Endothelial cell of umbilical vein (primary cell): ENCODE measurements around the gene ETAA1. TPM values are rescaled to one million over a fixed set of nuclear protein-coding genes. Genes with fewer than 3 reads are reported as not detected.

Experiments
- BruUV-seq: library from RNA; stranded (reverse); fragments of 400-500 nt; replicated peaks from 2 replicates; lab custom pipeline; 2021; lab: Mats Ljungman, UMichigan
- CTCF ChIA-PET: fragments of 300-600, 350-600 bp; sonication (Branson Sonifier 250); formaldehyde crosslinking; loops from one replicate; lab custom pipeline; 2021; ENCODE audit warnings: antibody characterized with exemption, inconsistent platforms; lab: Charles Lee
- POLR2A ChIA-PET: fragments of 300-600, 350-600 bp; sonication (Branson Sonifier 250); formaldehyde crosslinking; loops from one replicate; lab custom pipeline; 2021; ENCODE audit warnings: antibody characterized with exemption, inconsistent platforms; lab: Charles Lee
- DNase-seq: peaks from one replicate; pipeline ENCODE4 v3.0.0-alpha.2; 2011; ENCODE audit warnings: low read depth, low spot score
- FAIRE-seq: peaks from 2 replicates; lab custom pipeline; 2011; peaks lifted over from hg19 to GRCh38; lab: Jason Lieb, UNC
- H2AFZ ChIP-seq: 2 replicates; pipeline ENCODE4 v1.6.0; 2012; ENCODE audit warnings: low read depth, low read length, control low read depth, inconsistent platforms
- H3K27ac ChIP-seq: 2 replicates; pipeline ENCODE4 v1.5.1; 2011; ENCODE audit warnings: low read depth, mild to moderate bottlenecking, control low read depth, low read length, moderate library complexity; ENCODE audit not compliant: insufficient read depth
- H3K27me3 ChIP-seq, 2 experiments: 2 replicates each; pipeline versions ENCODE4 v1.6.0 to v1.6.1; 2011; ENCODE audit warnings: low read length in 2 of 2, mixed read lengths in 1 of 2; ENCODE audit not compliant: control insufficient read depth in 2 of 2, insufficient read depth in 2 of 2
- H3K36me3 ChIP-seq, 2 experiments: 2 replicates in 1 of 2; 3 replicates in 1 of 2; pipeline ENCODE4 v1.5.1; 2011; ENCODE audit warnings: low read length in 2 of 2, mild to moderate bottlenecking in 1 of 2, moderate library complexity in 1 of 2; ENCODE audit not compliant: control insufficient read depth in 2 of 2, insufficient read depth in 2 of 2; ENCODE audit errors: extremely low read depth in 1 of 2
- H3K4me1 ChIP-seq: 3 replicates; pipeline ENCODE4 v1.5.1; 2011; ENCODE audit warnings: mild to moderate bottlenecking, low read length; ENCODE audit not compliant: control insufficient read depth, insufficient read depth; ENCODE audit errors: extremely low read depth
- H3K4me2 ChIP-seq: 2 replicates; pipeline ENCODE4 v1.6.1; 2011; ENCODE audit warnings: low read length, control low read depth, mixed read lengths; ENCODE audit not compliant: insufficient read depth
- H3K4me3 ChIP-seq, 3 experiments: fragments of 200-600 bp in 1 of 3; sonication (generic), shearing (Covaris generic) in 1 of 3; replicated peaks in 1 of 3; 2 replicates each; pipeline ENCODE4 v1.5.1; 2011 to 2016; ENCODE audit warnings: control low read depth in 3 of 3, low read length in 3 of 3, mild to moderate bottlenecking in 2 of 3, inconsistent platforms in 1 of 3, low read depth in 1 of 3, moderate library complexity in 1 of 3; ENCODE audit not compliant: insufficient read depth in 1 of 3
- H3K79me2 ChIP-seq: 2 replicates; pipeline ENCODE4 v1.6.0; 2012; ENCODE audit warnings: low read length, inconsistent platforms; ENCODE audit not compliant: control insufficient read depth, insufficient read depth
- H3K9ac ChIP-seq: replicated peaks from 2 replicates; pipeline ENCODE3; 2011; ENCODE audit warnings: low read length, control low read depth; ENCODE audit not compliant: insufficient read depth; ENCODE audit errors: extremely low read depth
- H3K9me1 ChIP-seq: replicated peaks from 3 replicates; pipeline ENCODE4 v1.6.0; 2011; ENCODE audit warnings: mild to moderate bottlenecking, low read length; ENCODE audit not compliant: control insufficient read depth, insufficient read depth; ENCODE audit errors: extremely low read depth
- H3K9me3 ChIP-seq: replicated peaks from 2 replicates; pipeline ENCODE4 v1.5.1; 2012; ENCODE audit warnings: low read length, inconsistent platforms; ENCODE audit not compliant: control insufficient read depth, insufficient read depth
- H4K20me1 ChIP-seq: replicated peaks from 2 replicates; pipeline ENCODE3; 2011; ENCODE audit warnings: mild to moderate bottlenecking, low read length; ENCODE audit not compliant: control insufficient read depth, insufficient read depth; ENCODE audit errors: extremely low read depth
- EZH2 ChIP-seq: IDR thresholded peaks from 2 replicates; pipeline ENCODE4 v1.6.1; 2012; ENCODE audit warnings: borderline replicate concordance, low read depth, mild to moderate bottlenecking, moderate library complexity, low read length, inconsistent platforms; ENCODE audit not compliant: severe bottlenecking
- FOS ChIP-seq: IDR thresholded peaks from 2 replicates; pipeline ENCODE4 v1.6.1; 2011; ENCODE audit warnings: mild to moderate bottlenecking, low read length, moderate library complexity, borderline replicate concordance; ENCODE audit not compliant: insufficient read depth
- GATA2 ChIP-seq: IDR thresholded peaks from 2 replicates; pipeline ENCODE4 v1.7.0; 2011; ENCODE audit warnings: low read depth, mild to moderate bottlenecking, moderate library complexity, mixed read lengths, low read length; ENCODE audit not compliant: insufficient read length, insufficient read depth
- JUN ChIP-seq: IDR thresholded peaks from 2 replicates; pipeline ENCODE4 v1.6.1; 2011; ENCODE audit warnings: borderline replicate concordance, low read depth; ENCODE audit not compliant: insufficient read length, insufficient read depth
- MYC ChIP-seq: IDR thresholded peaks from one replicate; pipeline ENCODE4 v1.6.1; 2011; ENCODE audit warnings: mild to moderate bottlenecking, low read depth, low read length
- POLR2A ChIP-seq: IDR thresholded peaks from 2 replicates; pipeline ENCODE4 v1.6.1; 2012; ENCODE audit warnings: low read depth, mild to moderate bottlenecking, control low read depth, low read length
- POLR2AphosphoS5 ChIP-seq: IDR thresholded peaks from 2 replicates; pipeline ENCODE4 v1.6.1; 2012; ENCODE audit warnings: low read depth, mild to moderate bottlenecking, control low read depth, low read length, moderate library complexity; ENCODE audit not compliant: insufficient read depth
- dilution Hi-C: fragments of 300-500 bp; cut with MboI; formaldehyde crosslinking; loops from one replicate; pipeline ENCODE4 v1.15.0; 2019; ENCODE audit warnings: low sequenced_read_pairs; ENCODE audit not compliant: extremely low pct_ligation_motif_present
- intact Hi-C: fragments of 100-400 bp; cut with micrococcal nuclease; formaldehyde crosslinking; loops from one replicate; pipeline ENCODE4 v1.10.0; 2022
- polyA plus RNA-seq, 4 experiments: library from polyadenylated mRNA; depleted of rRNA in 3 of 4; stranded (reverse) in 3 of 4; unstranded in 1 of 4; fragments of >200 nt; gene quantifications; 2 replicates each; pipeline versions ENCODE4 v1.2.1 to v1.2.3, GENCODE V29; 2011 to 2012; ENCODE audit warnings: missing spikeins in 1 of 4
- total RNA-seq: library from RNA; stranded (reverse); gene quantifications from 2 replicates; pipeline ENCODE4 v1.2.3, GENCODE V29; 2021
- TF ChIP-seq, protein P1 (sequence below): IDR thresholded peaks from 2 replicates; pipeline ENCODE4 v1.6.1; 2011; ENCODE audit not compliant: insufficient read depth, insufficient read length
- TF ChIP-seq, protein P2 (sequence below), 2 donors: IDR thresholded peaks; 1 replicate in 1 of 2; 2 replicates in 1 of 2; pipeline ENCODE4 v1.5.1; 2011; ENCODE audit warnings: low read length in 2 of 2, mild to moderate bottlenecking in 2 of 2, moderate library complexity in 2 of 2, control low read depth in 1 of 2, inconsistent platforms in 1 of 2, low read depth in 1 of 2; ENCODE audit not compliant: insufficient read depth in 1 of 2; ENCODE audit errors: extremely low read depth in 1 of 2

The ETAA1 gene
- total and polyA plus RNA-seq, 2 donors (not counting 3 experiments of a cell fraction or from before 2014, with no cell fraction given), result 4.9 to 15.9 TPM

DNA sequence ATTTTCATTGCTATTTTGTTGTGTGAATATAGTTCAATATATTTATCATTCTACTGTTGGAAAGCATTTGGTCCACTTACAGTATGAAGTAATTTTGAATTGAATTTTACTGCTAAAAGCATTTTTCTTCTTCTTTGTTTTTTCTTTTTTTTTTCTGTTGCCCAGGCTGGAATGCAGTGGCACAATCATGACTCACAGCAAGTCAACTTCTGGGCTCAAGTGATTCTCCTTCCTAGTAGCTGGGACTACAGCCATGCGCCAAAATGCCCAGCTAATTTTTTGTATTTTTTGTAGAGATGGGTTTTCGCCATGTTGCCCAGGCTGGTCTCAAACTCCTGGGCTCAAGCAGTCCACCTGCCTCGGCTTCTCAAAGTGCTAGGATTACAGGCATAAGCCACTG lies 2.4 kb upstream of the ETAA1 start:
- no TSS peak for BruUV-seq
- Histone ChIP-seq H3K27ac (peak overlapping the region; percentile 64), H3K36me3 (no peaks in the 10 kb centered on the region), H3K9me3 (no peaks in the 10 kb centered on the region), H3K4me2 (peak overlapping the region; percentile 66), H3K79me2 (peaks cover 11% of the 10 kb centered on the region), H2AFZ (peak overlapping the region; percentile 41), H4K20me1 (no peaks in the 10 kb centered on the region), H3K9me1 (no peaks in the 10 kb centered on the region), H3K4me1 (peaks cover 46% of the 10 kb centered on the region), H3K27me3 (no peaks in the 10 kb centered on the region), H3K4me3 (peak overlapping the region in 1 of 3 experiments; percentile 8), H3K9ac (peak overlapping the region; percentile 36)
- POLR2A ChIA-PET, result interaction anchor here (0.7 kb wide), 1 partner anchor 668 kb away, joined by 3 read pairs; the partner anchor contains the start of gene C1D
- intact Hi-C loops (loop anchor here (2.0 to 5.0 kb wide), 4 partner anchors 102 to 817 kb away; no protein-coding TSS in a partner anchor), dilution Hi-C loops (no loop called here)
- no peak for TF ChIP-seq MYC
- peak; percentile 35 for TF ChIP-seq JUN
- TF ChIP-seq, protein P1, sequence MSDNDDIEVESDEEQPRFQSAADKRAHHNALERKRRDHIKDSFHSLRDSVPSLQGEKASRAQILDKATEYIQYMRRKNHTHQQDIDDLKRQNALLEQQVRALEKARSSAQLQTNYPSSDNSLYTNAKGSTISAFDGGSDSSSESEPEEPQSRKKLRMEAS, result no peak
- TF ChIP-seq, protein P2, sequence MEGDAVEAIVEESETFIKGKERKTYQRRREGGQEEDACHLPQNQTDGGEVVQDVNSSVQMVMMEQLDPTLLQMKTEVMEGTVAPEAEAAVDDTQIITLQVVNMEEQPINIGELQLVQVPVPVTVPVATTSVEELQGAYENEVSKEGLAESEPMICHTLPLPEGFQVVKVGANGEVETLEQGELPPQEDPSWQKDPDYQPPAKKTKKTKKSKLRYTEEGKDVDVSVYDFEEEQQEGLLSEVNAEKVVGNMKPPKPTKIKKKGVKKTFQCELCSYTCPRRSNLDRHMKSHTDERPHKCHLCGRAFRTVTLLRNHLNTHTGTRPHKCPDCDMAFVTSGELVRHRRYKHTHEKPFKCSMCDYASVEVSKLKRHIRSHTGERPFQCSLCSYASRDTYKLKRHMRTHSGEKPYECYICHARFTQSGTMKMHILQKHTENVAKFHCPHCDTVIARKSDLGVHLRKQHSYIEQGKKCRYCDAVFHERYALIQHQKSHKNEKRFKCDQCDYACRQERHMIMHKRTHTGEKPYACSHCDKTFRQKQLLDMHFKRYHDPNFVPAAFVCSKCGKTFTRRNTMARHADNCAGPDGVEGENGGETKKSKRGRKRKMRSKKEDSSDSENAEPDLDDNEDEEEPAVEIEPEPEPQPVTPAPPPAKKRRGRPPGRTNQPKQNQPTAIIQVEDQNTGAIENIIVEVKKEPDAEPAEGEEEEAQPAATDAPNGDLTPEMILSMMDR (IDR thresholded peaks at IDR 0.05; ENCODE audit: extremely low read depth in 1 of 2, insufficient read depth in 1 of 2, low read depth in 1 of 2, low read length in 2 of 2), result no peak
- peak; percentile 69 for TF ChIP-seq FOS
- TF ChIP-seq EZH2, result no peak
- no peak for TF ChIP-seq POLR2AphosphoS5
- no peak for TF ChIP-seq POLR2A
- TF ChIP-seq GATA2, result no peak
- FAIRE-seq, result no peak
- DNase-seq, result peak; percentile 67
- CTCF ChIA-PET, result interaction anchor here (0.8 kb wide), 1 partner anchor 179 kb away, joined by 4 read pairs; no protein-coding TSS in a partner anchor
